GM12891 (cell line): ENCODE measurements around the gene RALGAPA2.

ENCODE experiments used
- DNase-seq: peaks from one replicate; pipeline ENCODE4 v3.0.0; 2011; ENCODE audit warnings: low spot score; ENCODE audit not compliant: insufficient read length
- FAIRE-seq: peaks from 2 replicates; lab custom pipeline; 2011; peaks lifted over from hg19 to GRCh38; lab: Jason Lieb, UNC
- PAX5 ChIP-seq: IDR thresholded peaks from 2 replicates; pipeline ENCODE4 v1.6.1; 2011; ENCODE audit warnings: low read length, moderate library complexity, mild to moderate bottlenecking; ENCODE audit not compliant: insufficient read depth, severe bottlenecking
- POLR2A ChIP-seq: IDR thresholded peaks from 2 replicates; pipeline ENCODE4 v1.6.1; 2011; ENCODE audit warnings: low read depth, low read length, control low read depth
- POLR2AphosphoS5 ChIP-seq: IDR thresholded peaks from 2 replicates; pipeline ENCODE4 v1.6.1; 2011; ENCODE audit warnings: low read depth, low read length, control low read depth
- POU2F2 ChIP-seq: IDR thresholded peaks from 2 replicates; pipeline ENCODE4 v1.6.1; 2011; ENCODE audit warnings: low read depth, mild to moderate bottlenecking, control low read depth, low read length, moderate library complexity
- SPI1 ChIP-seq: IDR thresholded peaks from 2 replicates; pipeline ENCODE4 v1.6.1; 2011; ENCODE audit warnings: low read depth, low read length, control low read depth
- TAF1 ChIP-seq: IDR thresholded peaks from 2 replicates; pipeline ENCODE4 v1.6.1; 2011; ENCODE audit warnings: low read depth, low read length, control low read depth

Gene RALGAPA2

GRCh38 chr20:20390393-20390792, 322.1 kb downstream of the RALGAPA2 start:
- TF ChIP-seq POLR2A (no peak), POLR2AphosphoS5 (no peak), TAF1 (no peak), PAX5 (no peak), SPI1 (no peak), POU2F2 (no peak)
- no peak for FAIRE-seq
- no peak for DNase-seq

GRCh38 chr20:20386192-20386591, 326.3 kb downstream of the RALGAPA2 start:
- DNase-seq: no peak
- TF ChIP-seq POU2F2 (no peak), TAF1 (no peak), PAX5 (no peak), POLR2A (no peak), SPI1 (no peak), POLR2AphosphoS5 (no peak)
- no peak for FAIRE-seq

- no peak for TF ChIP-seq SPI1
- no peak for TF ChIP-seq PAX5
- DNase-seq (no peak), FAIRE-seq (no peak)
Measured at GRCh38 chr20:20375862-20376261, 336.6 kb downstream of the RALGAPA2 start.

- DNase-seq: no peak
- FAIRE-seq: no peak
- TF ChIP-seq POU2F2: no peak
- no peak for TF ChIP-seq SPI1
- TF ChIP-seq TAF1: no peak
- TF ChIP-seq POLR2A: no peak
- TF ChIP-seq PAX5: no peak
- no peak for TF ChIP-seq POLR2AphosphoS5
Measured at GRCh38 chr20:20373091-20373571, 339.3 kb downstream of the RALGAPA2 start.

GRCh38 chr20:20371681-20372080, 340.8 kb downstream of the RALGAPA2 start:
- DNase-seq (no peak), FAIRE-seq (no peak)
- no peak for TF ChIP-seq SPI1
- no peak for TF ChIP-seq PAX5
- TF ChIP-seq POLR2A: no peak
- no peak for TF ChIP-seq POU2F2
- TF ChIP-seq POLR2AphosphoS5: no peak
- no peak for TF ChIP-seq TAF1

- TF ChIP-seq SPI1: no peak
- no peak for TF ChIP-seq POLR2A
- TF ChIP-seq PAX5: no peak
- DNase-seq: no peak
Measured at GRCh38 chr20:20371083-20371482, 341.4 kb downstream of the RALGAPA2 start.

GRCh38 chr20:20370094-20370575, 342.3 kb downstream of the RALGAPA2 start:
- DNase-seq (no peak), FAIRE-seq (no peak)
- no peak for TF ChIP-seq TAF1
- TF ChIP-seq POLR2A: no peak
- TF ChIP-seq PAX5: no peak
- TF ChIP-seq POLR2AphosphoS5: no peak
- TF ChIP-seq SPI1: no peak
- TF ChIP-seq POU2F2: no peak

More at GRCh38 chr20:20371083-20371482, 341.4 kb downstream of the RALGAPA2 start:
- FAIRE-seq: no peak

- FAIRE-seq (peak; percentile 77), DNase-seq (no peak)
- TF ChIP-seq TAF1 (no peak), SPI1 (no peak), POU2F2 (no peak), POLR2AphosphoS5 (no peak), PAX5 (no peak), POLR2A (no peak)
Measured at GRCh38 chr20:20369250-20370093, 343.0 kb downstream of the RALGAPA2 start.

- DNase-seq: peak; percentile 44
- FAIRE-seq: peak; percentile 56
- TF ChIP-seq TAF1: no peak
- TF ChIP-seq POU2F2: no peak
- TF ChIP-seq POLR2A: no peak
- no peak for TF ChIP-seq SPI1
- no peak for TF ChIP-seq POLR2AphosphoS5
- TF ChIP-seq PAX5: no peak
Measured at GRCh38 chr20:20368418-20369249, 343.8 kb downstream of the RALGAPA2 start.

GRCh38 chr20:20367575-20368417, 344.6 kb downstream of the RALGAPA2 start, which contains the start of gene INSM1:
TSS of gene INSM1 (plus strand) at chr20:20368104. CDS start at chr20:20368268, 164 bp downstream.
- peak; percentile 42 for DNase-seq
- TF ChIP-seq PAX5: peak; percentile 90
- no peak for TF ChIP-seq POLR2AphosphoS5
- FAIRE-seq: no peak
